Measurements from ENCODE around the gene TRAF3IP3. TPM values are rescaled to one million over a fixed set of nuclear protein-coding genes. Genes with fewer than 3 reads are reported as not detected.

Gene TRAF3IP3
- total and polyA plus RNA-seq, 2 of the 13 experiments (the other 11 are each of a cell fraction or from before 2014, with no cell fraction given) = not detected

DNA sequence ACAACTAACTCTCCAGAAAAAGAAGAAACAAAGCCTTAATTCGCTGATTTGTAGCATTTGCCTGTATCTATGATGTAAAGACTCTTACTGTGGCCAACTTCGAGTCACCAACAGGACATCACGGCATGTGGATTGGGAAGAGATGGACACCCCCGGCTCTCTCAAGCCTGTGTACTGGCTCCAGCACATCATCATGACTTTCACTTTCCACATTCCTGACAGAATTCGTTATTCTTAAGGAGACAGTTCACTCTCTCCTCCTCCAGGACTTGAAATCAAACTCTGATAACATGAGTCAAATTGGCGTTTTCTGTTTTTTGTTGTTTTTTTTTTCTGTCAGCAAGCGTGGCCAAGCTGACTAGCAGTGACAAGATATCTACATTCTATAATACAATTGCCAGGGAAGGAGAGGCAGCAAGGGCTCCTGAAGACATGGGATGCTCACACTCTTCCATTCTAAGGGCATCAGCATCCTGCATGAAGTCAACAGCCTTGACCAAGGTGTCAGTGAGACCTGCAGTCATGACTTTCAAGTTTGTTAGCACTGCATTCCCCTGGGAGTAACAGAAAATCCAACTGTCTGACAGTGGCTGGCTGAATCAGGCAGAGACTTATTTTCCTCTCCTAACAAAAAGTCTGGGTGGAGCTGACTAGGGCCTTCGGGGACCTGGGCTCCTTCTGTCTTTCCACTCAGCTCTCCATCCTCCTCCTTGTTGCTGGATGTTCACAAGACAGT, 13.3 kb upstream of the TRAF3IP3 start:
- BruUV-seq (replicated peaks) = no TSS peak
- 0 out of 2 replicates have a peak, but pooled peaks cover 3% of the 10 kb centered on the region for H3K4me1 ChIP-seq (ENCODE audit: insufficient read depth, low read length)
- ATAC-seq (no peak), FAIRE-seq (no peak), DNase-seq (ENCODE audit: low spot score) (no peak)
- H3K27ac ChIP-seq (ENCODE audit: extremely low read length, insufficient read depth, low read length) = no peak overlapping the region
- no peaks in the 10 kb centered on the region for H3K9me3 ChIP-seq (ENCODE audit: low read length)
- intact Hi-C loops (cut with micrococcal nuclease; ENCODE audit: unreplicated experiment) (no loop called here), in situ Hi-C loops (cut with HindIII; ENCODE audit: extremely low pct_ligation_motif_present, low pct_unique_long_range_greater_than_20kb) (no loop called here)
- H3K36me3 ChIP-seq (replicated peaks in 1 of 2; ENCODE audit: control insufficient read depth in 1 of 2, insufficient read depth in 2 of 2, low read length in 2 of 2) = no peaks in the 10 kb centered on the region
- H3K79me2 ChIP-seq (ENCODE audit: insufficient read depth, low read length) = no peaks in the 10 kb centered on the region
- H3K4me3 ChIP-seq (replicated peaks in 1 of 3; ENCODE audit: insufficient read depth in 1 of 3, low read depth in 2 of 3, low read length in 3 of 3) = no peak overlapping the region
- CTCF ChIA-PET (ENCODE audit: low intra/inter-chr PET ratio, low total read pairs) = no interaction called here
- no peak for TF ChIP-seq KDM6A (CRISPR knock-in tag; IDR thresholded peaks at IDR 0.05; ENCODE audit: low read depth)
- no peak for TF ChIP-seq ZSCAN20 (CRISPR knock-in tag; IDR thresholded peaks at IDR 0.05; ENCODE audit: borderline replicate concordance)
- no peak for TF ChIP-seq USF2 (IDR thresholded peaks at IDR 0.05; ENCODE audit: low read depth, low read length)
- TF ChIP-seq USF2 (CRISPR knock-in tag; IDR thresholded peaks at IDR 0.05; ENCODE audit: borderline replicate concordance) = no peak
- TF ChIP-seq ZFYVE20 (CRISPR knock-in tag; IDR thresholded peaks at IDR 0.05; ENCODE audit: borderline replicate concordance, low read depth) = no peak
- TF ChIP-seq, protein P1, sequence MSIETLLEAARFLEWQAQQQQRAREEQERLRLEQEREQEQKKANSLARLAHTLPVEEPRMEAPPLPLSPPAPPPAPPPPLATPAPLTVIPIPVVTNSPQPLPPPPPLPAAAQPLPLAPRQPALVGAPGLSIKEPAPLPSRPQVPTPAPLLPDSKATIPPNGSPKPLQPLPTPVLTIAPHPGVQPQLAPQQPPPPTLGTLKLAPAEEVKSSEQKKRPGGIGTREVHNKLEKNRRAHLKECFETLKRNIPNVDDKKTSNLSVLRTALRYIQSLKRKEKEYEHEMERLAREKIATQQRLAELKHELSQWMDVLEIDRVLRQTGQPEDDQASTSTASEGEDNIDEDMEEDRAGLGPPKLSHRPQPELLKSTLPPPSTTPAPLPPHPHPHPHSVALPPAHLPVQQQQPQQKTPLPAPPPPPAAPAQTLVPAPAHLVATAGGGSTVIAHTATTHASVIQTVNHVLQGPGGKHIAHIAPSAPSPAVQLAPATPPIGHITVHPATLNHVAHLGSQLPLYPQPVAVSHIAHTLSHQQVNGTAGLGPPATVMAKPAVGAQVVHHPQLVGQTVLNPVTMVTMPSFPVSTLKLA (IDR thresholded peaks at IDR 0.05) = no peak
- TF ChIP-seq ZNF18 (CRISPR knock-in tag; IDR thresholded peaks at IDR 0.05; ENCODE audit: insufficient replicate concordance) = no peak
- no peak for TF ChIP-seq EED (CRISPR knock-in tag; IDR thresholded peaks at IDR 0.05)
- no peak for TF ChIP-seq ZNF468 (CRISPR knock-in tag; IDR thresholded peaks at IDR 0.05)
- TF ChIP-seq ZNF12 (CRISPR knock-in tag; IDR thresholded peaks at IDR 0.05) = no peak
- TF ChIP-seq CC2D1A (CRISPR knock-in tag; IDR thresholded peaks at IDR 0.05) = no peak
- TF ChIP-seq, protein P2, sequence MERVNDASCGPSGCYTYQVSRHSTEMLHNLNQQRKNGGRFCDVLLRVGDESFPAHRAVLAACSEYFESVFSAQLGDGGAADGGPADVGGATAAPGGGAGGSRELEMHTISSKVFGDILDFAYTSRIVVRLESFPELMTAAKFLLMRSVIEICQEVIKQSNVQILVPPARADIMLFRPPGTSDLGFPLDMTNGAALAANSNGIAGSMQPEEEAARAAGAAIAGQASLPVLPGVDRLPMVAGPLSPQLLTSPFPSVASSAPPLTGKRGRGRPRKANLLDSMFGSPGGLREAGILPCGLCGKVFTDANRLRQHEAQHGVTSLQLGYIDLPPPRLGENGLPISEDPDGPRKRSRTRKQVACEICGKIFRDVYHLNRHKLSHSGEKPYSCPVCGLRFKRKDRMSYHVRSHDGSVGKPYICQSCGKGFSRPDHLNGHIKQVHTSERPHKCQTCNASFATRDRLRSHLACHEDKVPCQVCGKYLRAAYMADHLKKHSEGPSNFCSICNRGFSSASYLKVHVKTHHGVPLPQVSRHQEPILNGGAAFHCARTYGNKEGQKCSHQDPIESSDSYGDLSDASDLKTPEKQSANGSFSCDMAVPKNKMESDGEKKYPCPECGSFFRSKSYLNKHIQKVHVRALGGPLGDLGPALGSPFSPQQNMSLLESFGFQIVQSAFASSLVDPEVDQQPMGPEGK (CRISPR knock-in tag; IDR thresholded peaks at IDR 0.05) = no peak
- no peak for TF ChIP-seq ZBTB10 (CRISPR knock-in tag; IDR thresholded peaks at IDR 0.05; ENCODE audit: borderline replicate concordance)
- TF ChIP-seq SP2 (CRISPR knock-in tag; IDR thresholded peaks at IDR 0.05) = no peak
- H3K9ac ChIP-seq (ENCODE audit: insufficient read depth, low read depth, low read length) = no peak overlapping the region
- POLR2A ChIA-PET = no interaction called here
- H3K27me3 ChIP-seq (ENCODE audit: control insufficient read depth in 1 of 2, insufficient read depth in 2 of 2, low read length in 2 of 2) = no peaks in the 10 kb centered on the region; a peak in 2 of 5 replicates
- H3K4me2 ChIP-seq (ENCODE audit: low read depth, low read length) = no peak overlapping the region
- H2AFZ ChIP-seq (ENCODE audit: low read length) = no peak overlapping the region
- 7% methylated on average over 8 of the region's 8 CpGs for WGBS (ENCODE audit: low lambda C conversion rate)
- no peaks in the 10 kb centered on the region for H4K20me1 ChIP-seq (ENCODE audit: insufficient read depth, low read length)

All from HepG2 (cell line).